ENCODE data around the gene RASSF4. TPM values are rescaled to one million over a fixed set of nuclear protein-coding genes. Genes with fewer than 3 reads are reported as not detected.

RASSF4 gene
- polyA plus RNA-seq, 1 donor (not counting 4 experiments of a cell fraction or from before 2014, with no cell fraction given) = 0.20 TPM

DNA sequence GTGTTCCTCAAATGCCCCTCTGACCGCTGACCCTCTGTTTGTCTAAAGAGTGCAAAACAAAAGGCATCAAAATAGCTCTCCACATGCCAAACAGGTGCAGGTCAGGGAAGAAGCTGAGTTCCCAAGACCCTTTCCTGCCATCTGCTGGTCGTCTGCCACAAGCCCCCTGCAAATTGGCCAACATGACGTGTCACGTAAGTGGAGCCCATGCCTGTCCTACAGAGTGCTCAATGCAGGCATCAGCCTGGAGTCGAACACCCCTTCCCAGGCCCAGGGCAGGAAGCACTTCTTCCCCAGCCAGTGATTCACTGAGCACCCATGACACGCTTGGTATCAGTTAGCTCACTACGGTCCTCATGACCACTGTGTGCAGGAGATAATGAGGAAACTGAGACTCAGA, 34.4 kb upstream of the RASSF4 start:
- Histone ChIP-seq H3K9me3 (ENCODE audit: control insufficient read depth, low read depth, low read length) (no peaks in the 10 kb centered on the region), H4K20me1 (ENCODE audit: control insufficient read depth, extremely low read depth, insufficient read depth, low read length) (no peaks in the 10 kb centered on the region), H3K79me2 (ENCODE audit: control insufficient read depth, insufficient read depth, low read length) (no peaks in the 10 kb centered on the region), H3K4me1 (ENCODE audit: control insufficient read depth, extremely low read depth, insufficient read depth, low read length) (no peaks in the 10 kb centered on the region), H3K36me3 (ENCODE audit: control insufficient read depth in 2 of 2, extremely low read depth in 1 of 2, insufficient read depth in 2 of 2, low read length in 2 of 2) (no peaks in the 10 kb centered on the region), H3K27me3 (ENCODE audit: control insufficient read depth, extremely low read depth, insufficient read depth, low read length) (no peaks in the 10 kb centered on the region), H3K4me2 (ENCODE audit: control insufficient read depth, extremely low read depth, insufficient read depth, low read depth, low read length) (no peak overlapping the region), H2AFZ (ENCODE audit: control insufficient read depth, low read length) (no peak overlapping the region), H3K27ac (ENCODE audit: control insufficient read depth, insufficient read depth, low read length) (no peak overlapping the region), H3K4me3 (ENCODE audit: control insufficient read depth in 2 of 3, extremely low read depth in 1 of 3, insufficient read depth in 2 of 3, low read depth in 1 of 3, low read length in 3 of 3) (no peak overlapping the region), H3K9ac (ENCODE audit: control insufficient read depth, extremely low read depth, insufficient read depth, low read length) (no peak overlapping the region), H3K9me1 (ENCODE audit: control insufficient read depth, extremely low read depth, insufficient read depth, low read length) (no peaks in the 10 kb centered on the region)
- DNase-seq (ENCODE audit: low read depth, low spot score) = no peak
- FAIRE-seq = no peak
- TF ChIP-seq, protein P1, sequence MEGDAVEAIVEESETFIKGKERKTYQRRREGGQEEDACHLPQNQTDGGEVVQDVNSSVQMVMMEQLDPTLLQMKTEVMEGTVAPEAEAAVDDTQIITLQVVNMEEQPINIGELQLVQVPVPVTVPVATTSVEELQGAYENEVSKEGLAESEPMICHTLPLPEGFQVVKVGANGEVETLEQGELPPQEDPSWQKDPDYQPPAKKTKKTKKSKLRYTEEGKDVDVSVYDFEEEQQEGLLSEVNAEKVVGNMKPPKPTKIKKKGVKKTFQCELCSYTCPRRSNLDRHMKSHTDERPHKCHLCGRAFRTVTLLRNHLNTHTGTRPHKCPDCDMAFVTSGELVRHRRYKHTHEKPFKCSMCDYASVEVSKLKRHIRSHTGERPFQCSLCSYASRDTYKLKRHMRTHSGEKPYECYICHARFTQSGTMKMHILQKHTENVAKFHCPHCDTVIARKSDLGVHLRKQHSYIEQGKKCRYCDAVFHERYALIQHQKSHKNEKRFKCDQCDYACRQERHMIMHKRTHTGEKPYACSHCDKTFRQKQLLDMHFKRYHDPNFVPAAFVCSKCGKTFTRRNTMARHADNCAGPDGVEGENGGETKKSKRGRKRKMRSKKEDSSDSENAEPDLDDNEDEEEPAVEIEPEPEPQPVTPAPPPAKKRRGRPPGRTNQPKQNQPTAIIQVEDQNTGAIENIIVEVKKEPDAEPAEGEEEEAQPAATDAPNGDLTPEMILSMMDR (optimal IDR thresholded peaks at IDR 0.05 in 1 of 3, IDR thresholded peaks at IDR 0.05 in 1 of 3, conservative IDR thresholded peaks at IDR 0.05 in 1 of 3; ENCODE audit: extremely low read depth in 1 of 3, insufficient read depth in 2 of 3, low read length in 3 of 3) = peak in 1 of 3 experiments; percentile 2
- no peak for TF ChIP-seq EZH2 (IDR thresholded peaks at IDR 0.05; ENCODE audit: low read length)
- dilution Hi-C loops (cut with MboI; ENCODE audit: extremely low pct_ligation_motif_present, low sequenced_read_pairs) = no loop called here

- dilution Hi-C loops (cut with MboI; ENCODE audit: extremely low pct_ligation_motif_present, low sequenced_read_pairs) = no loop called here
- Histone ChIP-seq H3K4me2 (ENCODE audit: control insufficient read depth, extremely low read depth, insufficient read depth, low read depth, low read length) (no peak overlapping the region), H3K9me3 (ENCODE audit: control insufficient read depth, low read depth, low read length) (no peaks in the 10 kb centered on the region), H3K27me3 (ENCODE audit: control insufficient read depth, extremely low read depth, insufficient read depth, low read length) (no peaks in the 10 kb centered on the region), H3K79me2 (ENCODE audit: control insufficient read depth, insufficient read depth, low read length) (no peaks in the 10 kb centered on the region), H3K36me3 (ENCODE audit: control insufficient read depth in 2 of 2, extremely low read depth in 1 of 2, insufficient read depth in 2 of 2, low read length in 2 of 2) (no peaks in the 10 kb centered on the region), H3K9ac (ENCODE audit: control insufficient read depth, extremely low read depth, insufficient read depth, low read length) (no peak overlapping the region), H3K4me1 (ENCODE audit: control insufficient read depth, extremely low read depth, insufficient read depth, low read length) (no peaks in the 10 kb centered on the region), H3K4me3 (ENCODE audit: control insufficient read depth in 2 of 3, extremely low read depth in 1 of 3, insufficient read depth in 2 of 3, low read depth in 1 of 3, low read length in 3 of 3) (no peak overlapping the region), H2AFZ (ENCODE audit: control insufficient read depth, low read length) (no peak overlapping the region), H4K20me1 (ENCODE audit: control insufficient read depth, extremely low read depth, insufficient read depth, low read length) (no peaks in the 10 kb centered on the region), H3K9me1 (ENCODE audit: control insufficient read depth, extremely low read depth, insufficient read depth, low read length) (no peaks in the 10 kb centered on the region), H3K27ac (ENCODE audit: control insufficient read depth, insufficient read depth, low read length) (no peak overlapping the region)
- TF ChIP-seq, protein P1 (optimal IDR thresholded peaks at IDR 0.05 in 1 of 3, IDR thresholded peaks at IDR 0.05 in 1 of 3, conservative IDR thresholded peaks at IDR 0.05 in 1 of 3; ENCODE audit: extremely low read depth in 1 of 3, insufficient read depth in 2 of 3, low read length in 3 of 3) = no peak
- no peak for TF ChIP-seq EZH2 (IDR thresholded peaks at IDR 0.05; ENCODE audit: low read length)
- no peak for DNase-seq (ENCODE audit: low read depth, low spot score)
- FAIRE-seq = no peak
Measured at GRCh38 chr10:44925811-44926750, 33.5 kb upstream of the RASSF4 start.
